Dendritic cell treated with granulocyte-macrophage colony-stimulating factor and Interleukin-4, amounts not matched to agents 40 ng/mL and 50 ng/mL, for 4 days (primary cell): Measurements from ENCODE around the gene FBXW10B.
"Not testable (repeated sequence)": the region's sequence is repeated elsewhere in the genome, so short reads cannot be mapped to it uniquely, and the experiment has no call there.

Experiments used
- H3K27ac Mint-ChIP-seq: one replicate; pipeline ENCODE4 v1.8.0; 2022; ENCODE audit warnings: mild to moderate bottlenecking, mixed read lengths
- H3K27me3 Mint-ChIP-seq: one replicate; pipeline ENCODE4 v1.8.0; 2022; ENCODE audit warnings: mild to moderate bottlenecking, mixed read lengths
- H3K36me3 Mint-ChIP-seq: one replicate; pipeline ENCODE4 v1.8.0; 2022; ENCODE audit warnings: low read depth, mixed read lengths
- H3K4me1 Mint-ChIP-seq: one replicate; pipeline ENCODE4 v1.8.0; 2022; ENCODE audit warnings: low read depth, mixed read lengths
- H3K4me3 Mint-ChIP-seq: one replicate; pipeline ENCODE4 v1.8.0; 2022; ENCODE audit warnings: mild to moderate bottlenecking, moderate library complexity, mixed read lengths
- H3K9me3 Mint-ChIP-seq: one replicate; pipeline ENCODE4 v1.8.0; 2022; ENCODE audit warnings: mixed read lengths
- intact Hi-C: fragments of 100-400 bp; cut with micrococcal nuclease; formaldehyde crosslinking; loops from one replicate; pipeline ENCODE4 v1.15.0; 2022

Gene FBXW10B

GRCh38 chr17:15649861-15650421 is 30.4 kb upstream of the FBXW10B start:
- intact Hi-C loops = no loop called here
- Mint-ChIP-seq H3K36me3 (no peaks in the 10 kb centered on the region), H3K4me1 (peaks cover 40% of the 10 kb centered on the region), H3K4me3 (no peak overlapping the region), H3K9me3 (no peaks in the 10 kb centered on the region), H3K27ac (no peak overlapping the region), H3K27me3 (no peaks in the 10 kb centered on the region)

GRCh38 chr17:15648386-15648785 is 28.9 kb upstream of the FBXW10B start:
- intact Hi-C loops = no loop called here
- H3K4me3 Mint-ChIP-seq = no peak overlapping the region
- H3K4me1 Mint-ChIP-seq = peaks cover 40% of the 10 kb centered on the region
- no peak overlapping the region for H3K27ac Mint-ChIP-seq
- H3K27me3 Mint-ChIP-seq = no peaks in the 10 kb centered on the region
- H3K9me3 Mint-ChIP-seq = no peaks in the 10 kb centered on the region
- H3K36me3 Mint-ChIP-seq = no peaks in the 10 kb centered on the region

- intact Hi-C loops, H3K9me3 Mint-ChIP-seq, H3K4me3 Mint-ChIP-seq, H3K27me3 Mint-ChIP-seq, H3K36me3 Mint-ChIP-seq: not testable (repeated sequence)
- peaks cover 31% of the 10 kb centered on the region for H3K4me1 Mint-ChIP-seq
- H3K27ac Mint-ChIP-seq = peak overlapping the region; percentile 60
Observed at GRCh38 chr17:15645942-15646312, 26.4 kb upstream of the FBXW10B start.

GRCh38 chr17:15645099-15645941 is 25.8 kb upstream of the FBXW10B start:
- intact Hi-C loops, H3K36me3 Mint-ChIP-seq, H3K9me3 Mint-ChIP-seq, H3K4me3 Mint-ChIP-seq, H3K27me3 Mint-ChIP-seq: not testable (repeated sequence)
- Mint-ChIP-seq H3K27ac (peak overlapping the region; percentile 60), H3K4me1 (peaks cover 25% of the 10 kb centered on the region)

- H3K27ac Mint-ChIP-seq, intact Hi-C loops, H3K9me3 Mint-ChIP-seq, H3K27me3 Mint-ChIP-seq, H3K4me3 Mint-ChIP-seq, H3K36me3 Mint-ChIP-seq: not testable (repeated sequence)
- H3K4me1 Mint-ChIP-seq = peaks cover 11% of the 10 kb centered on the region
Observed at GRCh38 chr17:15642505-15643251, 23.2 kb upstream of the FBXW10B start.

- H3K9me3 Mint-ChIP-seq, intact Hi-C loops, H3K36me3 Mint-ChIP-seq: not testable (repeated sequence)
Observed at GRCh38 chr17:15642014-15642413, 22.5 kb upstream of the FBXW10B start.

GRCh38 chr17:15630930-15631453 is 11.5 kb upstream of the FBXW10B start:
- not testable (repeated sequence) for H3K9me3 Mint-ChIP-seq, H3K4me3 Mint-ChIP-seq

More at GRCh38 chr17:15642014-15642413, 22.5 kb upstream of the FBXW10B start:
- not testable (repeated sequence) for H3K27ac Mint-ChIP-seq, H3K4me3 Mint-ChIP-seq, H3K27me3 Mint-ChIP-seq
- peaks cover 11% of the 10 kb centered on the region for H3K4me1 Mint-ChIP-seq

GRCh38 chr17:15629991-15630390 is 10.5 kb upstream of the FBXW10B start:
- H3K4me3 Mint-ChIP-seq, intact Hi-C loops, H3K27me3 Mint-ChIP-seq, H3K4me1 Mint-ChIP-seq, H3K9me3 Mint-ChIP-seq: not testable (repeated sequence)
- Mint-ChIP-seq H3K27ac (peak overlapping the region; percentile 50), H3K36me3 (peaks cover 39% of the 10 kb centered on the region)

More at GRCh38 chr17:15630930-15631453, 11.5 kb upstream of the FBXW10B start:
- H3K4me1 Mint-ChIP-seq, intact Hi-C loops, H3K27ac Mint-ChIP-seq, H3K27me3 Mint-ChIP-seq: not testable (repeated sequence)
- peaks cover 41% of the 10 kb centered on the region for H3K36me3 Mint-ChIP-seq

GRCh38 chr17:15623661-15624209 is 4.2 kb upstream of the FBXW10B start:
- H3K4me1 Mint-ChIP-seq, intact Hi-C loops, H3K9me3 Mint-ChIP-seq, H3K4me3 Mint-ChIP-seq, H3K27me3 Mint-ChIP-seq, H3K27ac Mint-ChIP-seq: not testable (repeated sequence)
- peaks cover 23% of the 10 kb centered on the region for H3K36me3 Mint-ChIP-seq

- H3K27me3 Mint-ChIP-seq, H3K9me3 Mint-ChIP-seq, H3K4me3 Mint-ChIP-seq, H3K27ac Mint-ChIP-seq, H3K4me1 Mint-ChIP-seq, intact Hi-C loops: not testable (repeated sequence)
- H3K36me3 Mint-ChIP-seq = peaks cover 19% of the 10 kb centered on the region
Observed at GRCh38 chr17:15623255-15623654, 3.8 kb upstream of the FBXW10B start.

GRCh38 chr17:15622124-15622523 is 2.6 kb upstream of the FBXW10B start:
- intact Hi-C loops, H3K27me3 Mint-ChIP-seq, H3K9me3 Mint-ChIP-seq, H3K4me3 Mint-ChIP-seq, H3K27ac Mint-ChIP-seq, H3K4me1 Mint-ChIP-seq: not testable (repeated sequence)
- peaks cover 13% of the 10 kb centered on the region for H3K36me3 Mint-ChIP-seq

- H3K27ac Mint-ChIP-seq, H3K27me3 Mint-ChIP-seq, H3K4me3 Mint-ChIP-seq, H3K36me3 Mint-ChIP-seq, H3K9me3 Mint-ChIP-seq, intact Hi-C loops, H3K4me1 Mint-ChIP-seq: not testable (repeated sequence)
Observed at GRCh38 chr17:15616828-15617227, 2.7 kb downstream of the FBXW10B start.

GRCh38 chr17:15615850-15616249 is 3.7 kb downstream of the FBXW10B start:
- H3K36me3 Mint-ChIP-seq, H3K27ac Mint-ChIP-seq, H3K4me1 Mint-ChIP-seq, intact Hi-C loops, H3K9me3 Mint-ChIP-seq, H3K4me3 Mint-ChIP-seq, H3K27me3 Mint-ChIP-seq: not testable (repeated sequence)

GRCh38 chr17:15613111-15613510 is 6.4 kb downstream of the FBXW10B start:
- H3K27ac Mint-ChIP-seq, H3K4me3 Mint-ChIP-seq, H3K36me3 Mint-ChIP-seq, H3K4me1 Mint-ChIP-seq, H3K9me3 Mint-ChIP-seq, H3K27me3 Mint-ChIP-seq, intact Hi-C loops: not testable (repeated sequence)
